SK-N-MC (cell line): ENCODE data around the gene ORC4.

Experiments used
- EZH2 ChIP-seq: fragments of 200-600 bp; sonication (generic); IDR thresholded peaks from one replicate; pipeline ENCODE4 v1.6.1; 2017; ENCODE audit warnings: antibody characterized with exemption
- POLR2AphosphoS5 ChIP-seq: IDR thresholded peaks from 2 replicates; pipeline ENCODE4 v1.6.1; 2012; ENCODE audit warnings: mild to moderate bottlenecking, low read depth, low read length, borderline replicate concordance

DNA sequence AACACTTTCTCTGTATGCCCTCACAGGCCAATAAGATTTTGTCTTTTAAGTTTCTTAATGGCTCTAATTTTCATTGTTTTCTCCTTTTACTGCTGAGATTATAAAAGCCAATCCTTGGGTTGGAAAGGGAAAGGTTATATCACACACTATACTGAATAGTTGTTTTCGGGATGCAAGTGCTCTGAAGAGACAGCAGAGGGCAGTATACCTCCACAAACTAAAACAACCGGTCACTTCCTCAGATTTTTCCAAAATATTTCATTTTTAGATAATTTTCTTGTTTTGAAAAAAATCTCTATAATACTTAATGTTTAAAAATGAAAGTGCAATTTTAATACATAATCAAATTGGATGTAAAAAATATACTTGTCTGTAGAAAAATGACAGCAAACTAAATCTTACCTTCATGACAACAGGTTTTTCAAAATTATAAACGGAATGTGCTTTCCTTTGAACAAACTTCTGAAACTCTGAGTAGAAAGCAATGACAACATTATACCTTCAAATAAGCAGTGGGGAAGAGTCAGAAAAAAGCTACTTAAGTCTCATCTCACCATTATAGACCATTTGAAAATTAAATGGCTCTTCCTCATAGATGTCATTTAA lies 82.7 kb downstream of the ORC4 start:
- TF ChIP-seq POLR2AphosphoS5 = no peak
- TF ChIP-seq EZH2 = no peak
